ENCODE results near the gene CTDSPL. TPM values are rescaled to one million over a fixed set of nuclear protein-coding genes. Genes with fewer than 3 reads are reported as not detected.

The CTDSPL gene
- total and polyA plus RNA-seq, 2 experiments from 2014 or later = 7.1 to 33.4 TPM

DNA sequence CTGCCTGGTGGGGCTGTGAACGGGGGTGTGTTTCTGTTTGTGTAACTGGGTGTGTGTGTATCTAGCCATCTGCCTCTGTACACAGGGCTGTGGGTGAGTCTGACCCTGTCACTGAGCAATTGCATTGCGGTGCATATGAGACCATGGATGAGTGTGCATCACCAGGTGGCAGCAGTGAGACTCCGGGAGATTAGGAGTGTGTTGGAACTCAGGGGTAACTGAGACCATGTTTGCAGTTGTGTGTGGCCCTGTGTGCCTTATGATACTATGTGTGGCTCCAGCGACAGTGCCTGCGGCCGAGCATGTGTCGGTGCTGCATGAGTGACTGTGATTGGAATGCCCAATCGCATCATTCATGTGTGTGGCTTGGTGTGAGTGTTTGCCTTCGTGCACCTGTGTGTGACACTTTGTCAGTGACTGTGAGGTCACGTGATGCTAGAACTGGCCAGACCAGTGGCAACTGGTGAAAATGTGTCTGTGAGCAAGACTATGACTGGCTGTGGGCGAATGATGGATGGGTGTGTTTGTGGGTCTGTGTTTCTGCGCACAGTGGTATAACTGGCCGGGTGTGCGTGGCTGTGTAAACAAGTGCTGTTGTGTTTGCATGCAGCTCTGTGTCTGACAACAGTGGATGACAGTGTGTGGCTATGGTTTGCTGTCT lies 142.9 kb downstream of the CTDSPL start:
- TF ChIP-seq EZH2 (IDR thresholded peaks at IDR 0.05; ENCODE audit: insufficient read depth, poor library complexity, severe bottlenecking) = no peak
- TF ChIP-seq EZH2phosphoT487 (IDR thresholded peaks at IDR 0.05; ENCODE audit: insufficient read depth, low read depth) = no peak
- Histone ChIP-seq H3K4me1 (ENCODE audit: insufficient read depth) (no peaks in the 10 kb centered on the region), H3K27me3 (replicated peaks; ENCODE audit: insufficient read depth) (no peaks in the 10 kb centered on the region), H3K4me3 (no peak overlapping the region), H3K36me3 (ENCODE audit: low read depth) (no peaks in the 10 kb centered on the region), H3F3A (ENCODE audit: insufficient read depth) (no peaks in the 10 kb centered on the region), H3K79me2 (ENCODE audit: insufficient read depth) (no peaks in the 10 kb centered on the region), H4K20me1 (ENCODE audit: insufficient read depth) (no peaks in the 10 kb centered on the region), H3K9me2 (ENCODE audit: insufficient read depth) (no peaks in the 10 kb centered on the region), H3K9me3 (ENCODE audit: low read depth) (no peaks in the 10 kb centered on the region), H3K27ac (no peak overlapping the region), H3K9ac (no peak overlapping the region), H2AFZ (no peak overlapping the region), H3K4me2 (ENCODE audit: unreplicated experiment) (no peak overlapping the region)
- in situ Hi-C loops (cut with MboI) = no loop called here
- peak; percentile 82 for DNase-seq
- WGBS, 2 experiments (ENCODE audit: low coverage in 1 of 2, low lambda C conversion rate in 2 of 2, missing lambda C conversion rate in 2 of 2) = 42 to 44% methylated on average over 14 of the region's 14 CpGs

DNA sequence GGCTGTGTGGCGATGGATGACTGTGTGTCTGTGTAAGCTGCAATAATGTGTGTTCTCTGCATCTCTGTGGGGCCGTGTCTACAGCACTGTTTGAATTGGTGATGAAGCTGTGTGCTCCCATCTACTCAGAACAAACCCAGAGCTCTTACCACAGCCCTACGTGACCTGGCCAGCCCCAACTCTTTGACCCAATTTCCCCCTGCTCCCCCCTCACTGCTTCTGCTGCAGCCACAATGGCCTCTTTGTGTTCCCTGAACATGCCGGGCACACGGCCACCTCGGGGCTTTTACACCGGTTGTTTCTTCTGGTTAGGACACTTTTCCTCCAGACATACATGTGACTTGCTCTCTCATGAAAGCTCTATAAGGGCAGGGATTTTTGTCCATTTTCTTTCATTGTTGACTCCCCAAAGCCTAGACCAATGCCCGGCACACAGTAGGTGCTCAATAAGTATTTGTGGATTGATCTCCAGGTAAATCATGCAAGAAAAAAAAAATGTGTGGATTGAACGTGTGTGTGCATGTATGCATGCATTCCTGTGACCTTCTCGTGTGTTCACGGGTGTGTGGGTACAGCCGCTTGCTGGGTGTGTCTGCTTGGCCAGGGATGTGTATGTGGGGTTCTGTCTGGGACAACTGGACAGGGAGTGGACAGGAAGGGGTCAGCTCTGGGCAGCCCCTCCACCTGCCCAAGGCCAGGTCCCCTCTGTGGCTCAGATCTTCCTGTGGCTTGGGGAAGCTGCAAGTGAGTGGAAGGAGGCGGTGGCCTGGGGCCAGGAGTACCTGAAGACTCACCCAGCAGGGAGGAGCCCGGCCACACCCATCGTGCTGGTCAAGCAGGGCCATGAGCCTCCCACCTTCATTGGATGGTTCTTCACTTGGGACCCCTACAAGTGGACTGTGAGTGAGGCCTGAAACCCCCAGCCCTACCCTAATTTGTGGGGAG lies 143.7 kb downstream of the CTDSPL start:
- TF ChIP-seq EZH2 (IDR thresholded peaks at IDR 0.05; ENCODE audit: insufficient read depth, poor library complexity, severe bottlenecking) = no peak
- TF ChIP-seq EZH2phosphoT487 (IDR thresholded peaks at IDR 0.05; ENCODE audit: insufficient read depth, low read depth) = no peak
- Histone ChIP-seq H3K27ac (no peak overlapping the region), H3K27me3 (replicated peaks; ENCODE audit: insufficient read depth) (no peaks in the 10 kb centered on the region), H3K9me2 (ENCODE audit: insufficient read depth) (no peaks in the 10 kb centered on the region), H4K20me1 (ENCODE audit: insufficient read depth) (no peaks in the 10 kb centered on the region), H3K4me3 (no peak overlapping the region), H3K9me3 (ENCODE audit: low read depth) (no peaks in the 10 kb centered on the region), H3K36me3 (ENCODE audit: low read depth) (no peaks in the 10 kb centered on the region), H3K4me2 (ENCODE audit: unreplicated experiment) (no peak overlapping the region), H3K4me1 (ENCODE audit: insufficient read depth) (no peaks in the 10 kb centered on the region), H3K9ac (no peak overlapping the region), H3K79me2 (ENCODE audit: insufficient read depth) (no peaks in the 10 kb centered on the region), H3F3A (ENCODE audit: insufficient read depth) (no peaks in the 10 kb centered on the region), H2AFZ (no peak overlapping the region)
- in situ Hi-C loops (cut with MboI) = no loop called here
- 49% methylated on average over 15 of the region's 15 CpGs for WGBS, 2 experiments (ENCODE audit: low coverage in 1 of 2, low lambda C conversion rate in 2 of 2, missing lambda C conversion rate in 2 of 2)
- DNase-seq = no peak

DNA sequence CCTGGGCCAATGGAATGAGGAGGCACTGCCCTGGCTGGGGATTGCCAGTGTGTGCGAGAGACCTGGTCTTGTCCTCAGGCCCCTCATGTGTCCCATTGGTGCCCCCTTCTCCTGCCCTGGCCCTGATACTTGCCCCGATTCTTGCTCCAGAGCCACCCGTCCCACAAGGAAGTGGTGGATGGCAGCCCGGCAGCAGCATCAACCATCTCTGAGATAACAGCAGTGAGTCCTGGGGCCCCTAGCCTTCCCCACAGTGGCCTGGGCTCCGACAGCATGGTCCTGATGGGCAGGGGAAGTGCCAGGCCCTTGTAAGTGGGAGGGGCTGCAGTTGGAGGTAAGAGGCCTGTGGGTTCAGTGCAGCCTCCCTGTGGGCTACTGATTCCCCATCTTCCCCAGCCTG lies 144.4 kb downstream of the CTDSPL start:
- Histone ChIP-seq H3F3A (ENCODE audit: insufficient read depth) (no peaks in the 10 kb centered on the region), H3K4me2 (ENCODE audit: unreplicated experiment) (no peak overlapping the region), H3K27me3 (replicated peaks; ENCODE audit: insufficient read depth) (no peaks in the 10 kb centered on the region), H3K36me3 (ENCODE audit: low read depth) (no peaks in the 10 kb centered on the region), H3K79me2 (ENCODE audit: insufficient read depth) (no peaks in the 10 kb centered on the region), H3K4me3 (no peak overlapping the region), H3K9me3 (ENCODE audit: low read depth) (no peaks in the 10 kb centered on the region), H3K4me1 (ENCODE audit: insufficient read depth) (no peaks in the 10 kb centered on the region), H2AFZ (no peak overlapping the region), H3K27ac (no peak overlapping the region), H3K9ac (no peak overlapping the region), H4K20me1 (ENCODE audit: insufficient read depth) (no peaks in the 10 kb centered on the region), H3K9me2 (ENCODE audit: insufficient read depth) (no peaks in the 10 kb centered on the region)
- in situ Hi-C loops (cut with MboI) = no loop called here
- no peak for DNase-seq
- WGBS, 2 experiments (ENCODE audit: low coverage in 1 of 2, low lambda C conversion rate in 2 of 2, missing lambda C conversion rate in 2 of 2) = 84 to 86% methylated on average over 5 of the region's 5 CpGs
- no peak for TF ChIP-seq EZH2phosphoT487 (IDR thresholded peaks at IDR 0.05; ENCODE audit: insufficient read depth, low read depth)
- no peak for TF ChIP-seq EZH2 (IDR thresholded peaks at IDR 0.05; ENCODE audit: insufficient read depth, poor library complexity, severe bottlenecking)

DNA sequence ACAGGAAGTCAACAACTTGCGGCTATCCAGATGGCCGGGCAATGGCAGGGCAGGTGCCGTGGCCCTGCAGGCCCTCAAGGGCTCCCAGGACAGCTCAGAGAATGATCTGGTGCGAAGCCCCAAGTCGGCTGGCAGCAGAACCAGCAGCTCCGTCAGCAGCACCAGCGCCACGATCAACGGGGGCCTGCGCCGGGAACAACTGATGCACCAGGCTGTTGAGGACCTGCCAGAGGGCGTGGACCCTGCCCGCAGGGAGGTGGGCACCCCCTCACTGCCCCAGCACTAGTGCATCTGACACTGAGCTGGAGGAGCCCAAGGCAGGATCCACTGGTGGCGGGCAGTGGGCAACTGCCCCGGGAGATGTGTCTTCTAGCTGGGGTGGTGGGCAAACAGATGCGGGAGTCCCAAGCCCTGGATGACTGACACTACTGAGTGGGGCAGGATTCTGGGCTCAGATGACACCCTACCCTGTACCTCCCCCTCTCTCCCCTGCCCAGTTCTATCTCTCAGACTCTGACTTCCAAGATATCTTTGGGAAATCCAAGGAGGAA lies 144.8 kb downstream of the CTDSPL start:
- WGBS, 2 experiments (ENCODE audit: low coverage in 1 of 2, low lambda C conversion rate in 2 of 2, missing lambda C conversion rate in 2 of 2) = 90 to 93% methylated on average over 11 to 14 of the region's 16 CpGs
- H3F3A ChIP-seq (ENCODE audit: insufficient read depth) = no peaks in the 10 kb centered on the region
- in situ Hi-C loops (cut with MboI) = no loop called here
- no peaks in the 10 kb centered on the region for H3K79me2 ChIP-seq (ENCODE audit: insufficient read depth)
- TF ChIP-seq EZH2phosphoT487 (IDR thresholded peaks at IDR 0.05; ENCODE audit: insufficient read depth, low read depth) = no peak
- H4K20me1 ChIP-seq (ENCODE audit: insufficient read depth) = no peaks in the 10 kb centered on the region
- H2AFZ ChIP-seq = no peak overlapping the region
- no peaks in the 10 kb centered on the region for H3K9me3 ChIP-seq (ENCODE audit: low read depth)
- no peak overlapping the region for H3K27ac ChIP-seq
- DNase-seq = no peak
- H3K4me3 ChIP-seq = no peak overlapping the region
- no peak overlapping the region for H3K9ac ChIP-seq
- H3K36me3 ChIP-seq (ENCODE audit: low read depth) = no peaks in the 10 kb centered on the region
- no peaks in the 10 kb centered on the region for H3K27me3 ChIP-seq (replicated peaks; ENCODE audit: insufficient read depth)
- no peaks in the 10 kb centered on the region for H3K4me1 ChIP-seq (ENCODE audit: insufficient read depth)
- no peaks in the 10 kb centered on the region for H3K9me2 ChIP-seq (ENCODE audit: insufficient read depth)
- H3K4me2 ChIP-seq (ENCODE audit: unreplicated experiment) = no peak overlapping the region
